Right cardiac atrium (tissue), 5 donors: ENCODE measurements around the gene VTI1A. TPM values are rescaled to one million over a fixed set of nuclear protein-coding genes. Genes with fewer than 3 reads are reported as not detected.

ENCODE experiments used
- ATAC-seq, 2 donors: fragments of 200-7000 bp; cut with Tn5 transposase; one replicate each; pipeline versions ENCODE4 v1.8.0 to v1.9.1; 2020; ENCODE audit warnings: moderate library complexity in 2 of 2, mild to moderate bottlenecking in 1 of 2
- DNase-seq, 3 donors: peaks; one replicate each; pipeline ENCODE4 v3.0.0-alpha.2; 2020
- H3K27ac ChIP-seq: one replicate; pipeline ENCODE4 v1.5.1; 2013; ENCODE audit warnings: mild to moderate bottlenecking, low read length, control low read depth, moderate library complexity
- H3K27me3 ChIP-seq: one replicate; pipeline ENCODE4 v1.6.1; 2013; ENCODE audit not compliant: control insufficient read depth, insufficient read depth
- H3K4me1 ChIP-seq: one replicate; pipeline ENCODE4 v1.6.1; 2013; ENCODE audit warnings: low read length; ENCODE audit not compliant: control insufficient read depth, insufficient read depth
- H3K4me3 ChIP-seq: one replicate; pipeline ENCODE4 v1.5.1; 2013; ENCODE audit warnings: low read length, control low read depth
- H3K9me3 ChIP-seq: one replicate; pipeline ENCODE4 v1.6.1; 2013; ENCODE audit warnings: low read length; ENCODE audit not compliant: control insufficient read depth
- WGBS: extraction: QIAGEN DNeasy Blood & Tissue Kit; methylation state at CpG from one replicate; pipeline ENCODE4 v1.1.7; 2013; 5-methylcytosine and 5-hydroxymethylcytosine counted together
- intact Hi-C, 4 donors: fragments of 100-400 bp; cut with DNase I; formaldehyde crosslinking; loops; one replicate each; pipeline versions ENCODE4 v1.11.0 to v1.14.0; 2022 to 2023
- polyA plus RNA-seq: library from polyadenylated mRNA; stranded (reverse); fragments of 200-250 nt; gene quantifications from one replicate; pipeline ENCODE4 v1.2.3, GENCODE V29; 2013
- total RNA-seq, 4 donors: library from RNA; stranded (reverse); fragmentation: NEBNext Ultra II Directional; extraction: Animal tissue kit (Norgen Biotek cat#: 25700); gene quantifications; one replicate each; pipeline ENCODE4 v1.2.1, GENCODE V29; 2021
- donor health status: healthy with polysubstance abuse.
- donor health status: DM: no; HTN: yes; CAD: no.
- donor health status: DM: no; HTN: no; CAD: no.
- donor health status: DM: no; HTN: yes; CAD: no; lungs with severe emphysema.
- donor health status: DM: yes; HTN: yes; CAD: no.

The VTI1A gene
- total and polyA plus RNA-seq, 5 donors = 9.1 to 22.5 (median 19.7) TPM

GRCh38 chr10:112639298-112639697, 192.3 kb downstream of the VTI1A start:
- no peaks in the 10 kb centered on the region for H3K27me3 ChIP-seq
- no peak overlapping the region for H3K4me3 ChIP-seq
- intact Hi-C loops = no loop called here
- H3K9me3 ChIP-seq = no peaks in the 10 kb centered on the region
- no peaks in the 10 kb centered on the region for H3K4me1 ChIP-seq
- 97% methylated on average over 1 of the region's 1 CpG for WGBS
- no peak for DNase-seq
- no peak for ATAC-seq
- H3K27ac ChIP-seq = no peak overlapping the region

GRCh38 chr10:112640638-112641037, 193.6 kb downstream of the VTI1A start:
- no peaks in the 10 kb centered on the region for H3K9me3 ChIP-seq
- H3K27ac ChIP-seq = no peak overlapping the region
- no peaks in the 10 kb centered on the region for H3K27me3 ChIP-seq
- no peaks in the 10 kb centered on the region for H3K4me1 ChIP-seq
- WGBS = 66% methylated on average over 3 of the region's 3 CpGs
- no peak overlapping the region for H3K4me3 ChIP-seq
- DNase-seq (no peak), ATAC-seq (no peak)
- intact Hi-C loops = no loop called here

GRCh38 chr10:112643600-112644264, 196.7 kb downstream of the VTI1A start:
- no peak for DNase-seq
- intact Hi-C loops = no loop called here

GRCh38 chr10:112644265-112644645, 197.2 kb downstream of the VTI1A start:
- Histone ChIP-seq H3K9me3 (no peaks in the 10 kb centered on the region), H3K4me1 (no peaks in the 10 kb centered on the region), H3K4me3 (no peak overlapping the region), H3K27me3 (no peaks in the 10 kb centered on the region), H3K27ac (no peak overlapping the region)
- 96% methylated on average over 2 of the region's 2 CpGs for WGBS
- no peak for DNase-seq
- ATAC-seq = no peak
- intact Hi-C loops = no loop called here

More at GRCh38 chr10:112643600-112644264, 196.7 kb downstream of the VTI1A start:
- no peaks in the 10 kb centered on the region for H3K9me3 ChIP-seq
- no peak overlapping the region for H3K27ac ChIP-seq
- no peaks in the 10 kb centered on the region for H3K27me3 ChIP-seq
- 95% methylated on average over 7 of the region's 7 CpGs for WGBS
- no peaks in the 10 kb centered on the region for H3K4me1 ChIP-seq
- no peak for ATAC-seq
- no peak overlapping the region for H3K4me3 ChIP-seq

GRCh38 chr10:112649006-112649821, 202.2 kb downstream of the VTI1A start:
- Histone ChIP-seq H3K4me1 (no peaks in the 10 kb centered on the region), H3K27me3 (no peaks in the 10 kb centered on the region), H3K9me3 (no peaks in the 10 kb centered on the region), H3K27ac (no peak overlapping the region), H3K4me3 (no peak overlapping the region)
- intact Hi-C loops = no loop called here
- WGBS = 88% methylated on average over 4 of the region's 4 CpGs
- DNase-seq (no peak), ATAC-seq (no peak)

GRCh38 chr10:112649822-112650152, 202.8 kb downstream of the VTI1A start:
- Histone ChIP-seq H3K27ac (no peak overlapping the region), H3K27me3 (no peaks in the 10 kb centered on the region), H3K4me3 (no peak overlapping the region), H3K9me3 (no peaks in the 10 kb centered on the region), H3K4me1 (no peaks in the 10 kb centered on the region)
- ATAC-seq (no peak), DNase-seq (no peak)
- WGBS = 96% methylated on average over 4 of the region's 4 CpGs
- intact Hi-C loops = no loop called here

GRCh38 chr10:112650588-112651030, 203.6 kb downstream of the VTI1A start:
- Histone ChIP-seq H3K9me3 (no peaks in the 10 kb centered on the region), H3K4me3 (no peak overlapping the region), H3K27ac (no peak overlapping the region), H3K4me1 (no peaks in the 10 kb centered on the region), H3K27me3 (no peaks in the 10 kb centered on the region)
- intact Hi-C loops = no loop called here
- 94% methylated on average over 7 of the region's 7 CpGs for WGBS
- ATAC-seq = no peak
- no peak for DNase-seq

GRCh38 chr10:112653215-112653614, 206.2 kb downstream of the VTI1A start:
- no peaks in the 10 kb centered on the region for H3K9me3 ChIP-seq
- no peak overlapping the region for H3K4me3 ChIP-seq
- H3K27ac ChIP-seq = no peak overlapping the region
- no peaks in the 10 kb centered on the region for H3K27me3 ChIP-seq
- ATAC-seq = no peak
- H3K4me1 ChIP-seq = no peaks in the 10 kb centered on the region
- WGBS = 94% methylated on average over 6 of the region's 6 CpGs
- intact Hi-C loops = no loop called here
- no peak for DNase-seq

GRCh38 chr10:112653851-112654250, 206.8 kb downstream of the VTI1A start:
- whole genome bisulfite sequencing = 80% methylated on average over 3 of the region's 3 CpGs
- H3K4me1 ChIP-seq = no peaks in the 10 kb centered on the region
- intact Hi-C loops = no loop called here

GRCh38 chr10:112654794-112655193, 207.8 kb downstream of the VTI1A start:
- H3K4me1 ChIP-seq = no peaks in the 10 kb centered on the region
- no peak for ATAC-seq
- no peak overlapping the region for H3K4me3 ChIP-seq
- no peaks in the 10 kb centered on the region for H3K27me3 ChIP-seq
- H3K9me3 ChIP-seq = no peaks in the 10 kb centered on the region
- 94% methylated on average over 3 of the region's 3 CpGs for WGBS
- no peak for DNase-seq
- intact Hi-C loops = no loop called here
- no peak overlapping the region for H3K27ac ChIP-seq

More at GRCh38 chr10:112653851-112654250, 206.8 kb downstream of the VTI1A start:
- no peak for DNase-seq
- no peak overlapping the region for H3K4me3 ChIP-seq
- no peaks in the 10 kb centered on the region for H3K27me3 ChIP-seq
- no peaks in the 10 kb centered on the region for H3K9me3 ChIP-seq
- ATAC-seq = no peak
- H3K27ac ChIP-seq = no peak overlapping the region

GRCh38 chr10:112655722-112656121, 208.7 kb downstream of the VTI1A start:
- intact Hi-C loops = no loop called here
- Histone ChIP-seq H3K9me3 (no peaks in the 10 kb centered on the region), H3K27me3 (no peaks in the 10 kb centered on the region), H3K4me1 (no peaks in the 10 kb centered on the region), H3K27ac (no peak overlapping the region), H3K4me3 (no peak overlapping the region)
- 96% methylated on average over 1 of the region's 1 CpG for WGBS
- no peak for ATAC-seq
- DNase-seq = no peak
